Common myeloid progenitor, CD34-positive (primary cell): ENCODE data around the gene DDI1.

Source experiments
- CTCF ChIA-PET: fragments of 350-600 bp; sonication (Branson Sonifier 250); formaldehyde crosslinking; loops from one replicate; lab custom pipeline; 2021; ENCODE audit warnings: antibody characterized with exemption; lab: Charles Lee
- POLR2A ChIA-PET: fragments of 350-600 bp; sonication (Branson Sonifier 250); formaldehyde crosslinking; loops from one replicate; lab custom pipeline; 2021; ENCODE audit warnings: antibody characterized with exemption; lab: Charles Lee
- DNase-seq, 3 donors: peaks; one replicate each; pipeline versions ENCODE4 v3.0.0 to v3.0.0-alpha.2; 2013
- H3K27ac ChIP-seq, 2 experiments: 1 replicate in 1 of 2; 2 replicates in 1 of 2; pipeline ENCODE4 v1.7.0; 2013; ENCODE audit warnings: inconsistent platforms in 2 of 2, low read length in 2 of 2, mild to moderate bottlenecking in 2 of 2, low read depth in 1 of 2, moderate library complexity in 1 of 2; ENCODE audit not compliant: severe bottlenecking in 2 of 2, insufficient read depth in 1 of 2, poor library complexity in 1 of 2
- H3K27me3 ChIP-seq, 5 experiments: replicated peaks in 2 of 5; 1 replicate in 3 of 5; 2 replicates in 2 of 5; pipeline versions ENCODE4 v1.6.1 to v1.7.0; 2013; ENCODE audit warnings: low read length in 4 of 5, mild to moderate bottlenecking in 2 of 5, moderate library complexity in 2 of 5, inconsistent platforms in 1 of 5; ENCODE audit not compliant: insufficient read depth in 5 of 5, control insufficient read depth in 4 of 5
- H3K36me3 ChIP-seq, 4 experiments: 1 replicate in 2 of 4; 2 replicates in 2 of 4; pipeline versions ENCODE4 v1.6.1 to v1.7.0; 2013; ENCODE audit warnings: low read length in 3 of 4, control low read depth in 1 of 4, mild to moderate bottlenecking in 1 of 4; ENCODE audit not compliant: control insufficient read depth in 4 of 4, insufficient read depth in 4 of 4
- H3K4me1 ChIP-seq, 4 experiments: 1 replicate in 3 of 4; 2 replicates in 1 of 4; pipeline versions ENCODE4 v1.6.1 to v1.7.1; 2013; ENCODE audit warnings: low read length in 3 of 4, mild to moderate bottlenecking in 3 of 4, control low read depth in 1 of 4, inconsistent platforms in 1 of 4, moderate library complexity in 1 of 4; ENCODE audit not compliant: control insufficient read depth in 4 of 4, insufficient read depth in 4 of 4; ENCODE audit errors: control extremely low read depth in 1 of 4
- H3K4me3 ChIP-seq, 7 experiments: 1 replicate in 4 of 7; 2 replicates in 3 of 7; pipeline versions ENCODE4 v1.5.1 to v1.7.0; 2013; ENCODE audit warnings: mild to moderate bottlenecking in 7 of 7, low read length in 6 of 7, moderate library complexity in 6 of 7, inconsistent platforms in 2 of 7, low read depth in 2 of 7, control low read depth in 1 of 7; ENCODE audit not compliant: insufficient read depth in 4 of 7, control insufficient read depth in 1 of 7; ENCODE audit errors: extremely low read depth in 1 of 7
- H3K9me3 ChIP-seq, 5 experiments: 1 replicate in 4 of 5; 2 replicates in 1 of 5; pipeline versions ENCODE4 v1.6.1 to v1.7.1; 2013; ENCODE audit warnings: low read length in 4 of 5, mild to moderate bottlenecking in 2 of 5, inconsistent platforms in 1 of 5, low read depth in 1 of 5, moderate library complexity in 1 of 5; ENCODE audit not compliant: control insufficient read depth in 4 of 5, insufficient read depth in 2 of 5; ENCODE audit errors: control extremely low read depth in 1 of 5
- WGBS: methylation state at CpG from one replicate; pipeline ENCODE4 v1.1.5; 2013; ENCODE audit not compliant: insufficient coverage; 5-methylcytosine and 5-hydroxymethylcytosine counted together

The DDI1 gene

GRCh38 chr11:103997082-103997481 is 39.4 kb upstream of the DDI1 start:
- H3K27ac ChIP-seq = no peak overlapping the region
- CTCF ChIA-PET = no interaction called here
- POLR2A ChIA-PET = no interaction called here
- no peak overlapping the region for H3K4me3 ChIP-seq
- 91% methylated on average over 1 of the region's 1 CpG for WGBS
- H3K9me3 ChIP-seq = no peaks in the 10 kb centered on the region
- H3K27me3 ChIP-seq = no peaks in the 10 kb centered on the region
- no peak for DNase-seq
- H3K36me3 ChIP-seq = no peaks in the 10 kb centered on the region
- no peaks in the 10 kb centered on the region for H3K4me1 ChIP-seq

DNA sequence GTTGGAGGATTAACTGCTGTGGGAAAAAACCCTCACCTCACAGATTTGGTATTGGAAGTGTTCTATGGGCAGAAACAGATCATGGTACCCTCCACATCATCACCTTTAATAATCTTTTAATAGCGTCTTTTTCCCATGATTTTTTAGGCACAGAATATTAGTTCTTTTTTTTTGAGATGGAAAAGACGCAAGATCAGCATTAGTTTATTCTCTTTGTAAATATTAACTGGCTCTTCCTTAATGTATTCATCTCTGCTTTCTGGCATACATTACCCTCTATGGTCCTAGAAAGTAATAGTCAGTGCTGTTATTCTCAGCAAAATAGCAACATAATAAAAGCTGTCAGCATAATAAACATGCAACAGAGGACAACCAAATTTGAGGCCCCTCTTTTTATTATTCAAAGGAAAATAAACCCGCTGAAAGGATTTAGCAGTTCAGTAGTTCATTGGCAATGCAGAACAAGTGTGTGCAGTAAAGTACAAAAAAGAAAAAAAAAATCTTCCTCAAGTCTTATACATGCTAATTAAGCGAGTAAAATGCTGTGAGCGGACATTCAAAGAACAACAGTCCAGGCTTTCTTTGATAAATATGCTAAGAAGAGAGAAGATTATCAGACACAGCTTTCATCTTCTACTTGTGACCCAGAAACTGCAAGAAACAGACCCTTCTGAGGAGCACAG is 37.5 kb upstream of the DDI1 start:
- no peak overlapping the region for H3K4me3 ChIP-seq
- no CpG with 5 or more reads among the region's 5 CpGs for WGBS
- POLR2A ChIA-PET = no interaction called here
- no peaks in the 10 kb centered on the region for H3K27me3 ChIP-seq
- CTCF ChIA-PET = no interaction called here
- H3K27ac ChIP-seq = no peak overlapping the region
- no peaks in the 10 kb centered on the region for H3K9me3 ChIP-seq
- no peak for DNase-seq
- H3K4me1 ChIP-seq = no peaks in the 10 kb centered on the region
- H3K36me3 ChIP-seq = no peaks in the 10 kb centered on the region

GRCh38 chr11:104000798-104001197 is 35.6 kb upstream of the DDI1 start:
- Histone ChIP-seq H3K27me3 (no peaks in the 10 kb centered on the region), H3K4me1 (no peaks in the 10 kb centered on the region), H3K27ac (no peak overlapping the region), H3K4me3 (no peak overlapping the region), H3K9me3 (no peaks in the 10 kb centered on the region), H3K36me3 (no peaks in the 10 kb centered on the region)
- whole genome bisulfite sequencing = 96% methylated on average over 5 of the region's 5 CpGs
- ChIA-PET CTCF (no interaction called here), POLR2A (no interaction called here)
- DNase-seq = no peak

GRCh38 chr11:104001561-104002056 is 34.8 kb upstream of the DDI1 start:
- ChIA-PET POLR2A (no interaction called here), CTCF (interaction anchor here (0.9 kb wide), 1 partner anchor 93 kb away, joined by 3 read pairs; no protein-coding TSS in a partner anchor)
- Histone ChIP-seq H3K36me3 (no peaks in the 10 kb centered on the region), H3K9me3 (no peaks in the 10 kb centered on the region), H3K27me3 (no peaks in the 10 kb centered on the region), H3K4me3 (no peak overlapping the region), H3K4me1 (no peaks in the 10 kb centered on the region), H3K27ac (no peak overlapping the region)
- DNase-seq = no peak
- WGBS = 100% methylated on average over 2 of the region's 3 CpGs

DNA sequence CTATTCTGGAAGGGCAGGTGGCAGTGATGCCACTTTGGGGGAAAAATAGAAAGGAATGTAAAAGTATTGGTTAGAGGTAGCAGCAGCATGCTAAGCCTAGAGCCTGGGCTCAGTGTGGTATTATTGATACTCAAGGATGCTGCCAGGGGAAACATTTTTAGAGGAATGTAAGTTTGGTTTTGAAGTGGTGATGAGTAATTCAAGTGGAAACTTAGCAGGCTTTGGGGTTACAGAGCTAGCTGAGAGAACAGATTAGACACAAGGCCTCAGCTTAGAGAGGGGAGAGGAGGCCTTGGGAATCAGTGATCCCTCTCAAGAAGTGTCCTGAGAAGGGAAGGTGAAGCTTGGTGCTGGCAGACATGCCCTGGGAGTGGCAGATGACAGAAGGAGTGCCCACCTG is 32.9 kb upstream of the DDI1 start:
- no peak overlapping the region for H3K4me3 ChIP-seq

GRCh38 chr11:104005234-104005855 is 31.1 kb upstream of the DDI1 start:
- Histone ChIP-seq H3K27me3 (no peaks in the 10 kb centered on the region), H3K4me1 (no peaks in the 10 kb centered on the region), H3K36me3 (no peaks in the 10 kb centered on the region), H3K27ac (no peak overlapping the region), H3K9me3 (no peaks in the 10 kb centered on the region), H3K4me3 (no peak overlapping the region)
- ChIA-PET POLR2A (no interaction called here), CTCF (no interaction called here)
- DNase-seq = no peak
- WGBS = 100% methylated on average over 1 of the region's 2 CpGs

More for the DNA sequence above, 32.9 kb upstream of the DDI1 start:
- Histone ChIP-seq H3K27me3 (no peaks in the 10 kb centered on the region), H3K36me3 (no peaks in the 10 kb centered on the region), H3K27ac (no peak overlapping the region), H3K9me3 (no peaks in the 10 kb centered on the region), H3K4me1 (no peaks in the 10 kb centered on the region)
- DNase-seq = no peak
- POLR2A ChIA-PET = no interaction called here
- CTCF ChIA-PET = no interaction called here

DNA sequence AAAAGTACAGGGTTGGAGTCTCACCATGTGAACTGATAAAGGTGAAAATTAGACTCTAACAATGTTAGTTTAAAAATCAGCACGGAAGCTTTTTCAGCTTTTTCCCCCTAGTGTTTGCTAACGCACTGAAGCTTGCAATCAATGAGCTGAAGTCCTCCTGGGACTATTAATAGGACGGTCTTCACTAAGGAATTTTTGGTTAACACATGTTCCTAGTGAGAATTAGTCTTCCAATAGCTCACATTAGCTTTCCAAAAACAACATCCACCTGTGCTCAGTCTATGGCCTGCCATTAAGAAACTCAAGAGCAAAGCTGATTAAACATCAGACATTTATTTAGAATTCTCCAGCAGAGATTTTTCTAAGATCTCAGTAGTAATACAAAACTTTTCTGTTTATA is 26.7 kb upstream of the DDI1 start:
- Histone ChIP-seq H3K27me3 (no peaks in the 10 kb centered on the region), H3K36me3 (no peaks in the 10 kb centered on the region), H3K9me3 (no peaks in the 10 kb centered on the region), H3K4me1 (no peaks in the 10 kb centered on the region), H3K27ac (no peak overlapping the region), H3K4me3 (no peak overlapping the region)
- WGBS = 100% methylated on average over 1 of the region's 3 CpGs
- DNase-seq = no peak
- CTCF ChIA-PET = no interaction called here
- POLR2A ChIA-PET = interaction anchor here (0.6 kb wide), 1 partner anchor 735 kb away, joined by 3 read pairs; no protein-coding TSS in a partner anchor
